GM12878 (cell line): ENCODE data around the gene KRT4. TPM values are rescaled to one million over a fixed set of nuclear protein-coding genes. Genes with fewer than 3 reads are reported as not detected.

Experiments used
- ATAC-seq: fragments of 200-7000 bp; cut with Tn5 transposase; 3 replicates; pipeline ENCODE4 v1.9.1; 2020; ENCODE audit warnings: mild to moderate bottlenecking, moderate library complexity
- BruUV-seq: library from RNA; stranded (reverse); fragments of 400-500 nt; replicated peaks from 2 replicates; lab custom pipeline; 2021; lab: Mats Ljungman, UMichigan
- CTCF ChIA-PET: fragments of 300-600 bp; sonication (Branson Sonifier 250); formaldehyde crosslinking; extraction: SDS; loops from one replicate; lab custom pipeline; 2021; ENCODE audit warnings: inconsistent platforms; lab: Yijun Ruan, JAX
- POLR2A ChIA-PET: fragments of 350-600 bp; formaldehyde crosslinking; extraction: SDS; loops from one replicate; lab custom pipeline; 2021; ENCODE audit warnings: inconsistent platforms; lab: Charles Lee
- RAD21 ChIA-PET: fragments of 300-600 bp; sonication (Branson Sonifier 250); formaldehyde crosslinking; loops from one replicate; lab custom pipeline; 2023; ENCODE audit warnings: antibody characterized with exemption; ENCODE audit not compliant: unreplicated experiment; lab: Charles Lee
- SMC1A ChIA-PET: fragments of 300-600 bp; sonication (Branson Sonifier 250); formaldehyde crosslinking; loops from one replicate; lab custom pipeline; 2023; ENCODE audit not compliant: unreplicated experiment, uncharacterized antibody; lab: Charles Lee
- DNase-seq: peaks from one replicate; pipeline ENCODE4 v3.0.0-alpha.2; 2011; ENCODE audit warnings: low read depth, low spot score
- FAIRE-seq: peaks from 3 replicates; lab custom pipeline; 2011; peaks lifted over from hg19 to GRCh38; lab: Jason Lieb, UNC
- H2AFZ ChIP-seq: 2 replicates; pipeline ENCODE4 v1.6.0; 2011; ENCODE audit warnings: low read depth, low read length, control low read depth; ENCODE audit not compliant: control insufficient read depth
- H3K27ac ChIP-seq: 2 replicates; pipeline ENCODE4 v1.5.1; 2011; ENCODE audit warnings: control low read depth; ENCODE audit not compliant: control insufficient read depth, insufficient read depth
- H3K27me3 ChIP-seq, 2 experiments: replicated peaks in 1 of 2; 2 replicates each; pipeline versions ENCODE4 v1.6.0 to v1.6.1; 2011; ENCODE audit warnings: low read length in 1 of 2; ENCODE audit not compliant: control insufficient read depth in 2 of 2, insufficient read depth in 2 of 2
- H3K36me3 ChIP-seq, 2 experiments: 2 replicates each; pipeline ENCODE4 v1.5.1; 2011; ENCODE audit warnings: low read length in 1 of 2; ENCODE audit not compliant: control insufficient read depth in 2 of 2, insufficient read depth in 2 of 2
- H3K4me1 ChIP-seq: 2 replicates; pipeline ENCODE4 v1.6.1; 2011; ENCODE audit warnings: mild to moderate bottlenecking, low read length, moderate library complexity, mixed read lengths; ENCODE audit not compliant: control insufficient read depth, insufficient read depth
- H3K4me2 ChIP-seq: 2 replicates; pipeline ENCODE4 v1.6.0; 2011; ENCODE audit warnings: control low read depth; ENCODE audit not compliant: control insufficient read depth, insufficient read depth
- H3K4me3 ChIP-seq: fragments of 200-600 bp; sonication (generic); 2 replicates; pipeline ENCODE4 v1.5.1; 2016
- H3K79me2 ChIP-seq: 2 replicates; pipeline ENCODE4 v1.6.0; 2011; ENCODE audit warnings: low read length; ENCODE audit not compliant: control insufficient read depth, insufficient read depth
- H3K9ac ChIP-seq: 2 replicates; pipeline ENCODE4 v1.8.0; 2011; ENCODE audit warnings: low read length, control low read depth, mixed read lengths; ENCODE audit not compliant: control insufficient read depth, insufficient read depth
- H3K9me3 ChIP-seq: replicated peaks from 3 replicates; pipeline ENCODE4 v1.5.1; 2011; ENCODE audit warnings: mild to moderate bottlenecking, low read length; ENCODE audit not compliant: control insufficient read depth, insufficient read depth
- H4K20me1 ChIP-seq: 2 replicates; pipeline ENCODE4 v1.6.0; 2011; ENCODE audit not compliant: control insufficient read depth, insufficient read depth
- BRCA1 ChIP-seq: IDR thresholded peaks from 2 replicates; pipeline ENCODE4 v1.6.1; 2011; ENCODE audit warnings: low read depth, low read length, improper control_type of control experiment
- CHD4 ChIP-seq: fragments of 200-600 bp; sonication (generic); IDR thresholded peaks from 2 replicates; pipeline ENCODE4 v1.6.1; 2016; ENCODE audit warnings: mild to moderate bottlenecking
- E2F8 ChIP-seq: fragments of 450-650 bp; IDR thresholded peaks from 2 replicates; pipeline ENCODE4 v1.6.1; 2018; ENCODE audit warnings: mild to moderate bottlenecking, low read depth, moderate library complexity; ENCODE audit not compliant: partially characterized antibody
- HCFC1 ChIP-seq: fragments of 150-350 bp; IDR thresholded peaks from 2 replicates; pipeline ENCODE4 v1.6.1; 2014; ENCODE audit warnings: low read length
- NBN ChIP-seq: fragments of 450-650 bp; IDR thresholded peaks from 2 replicates; pipeline ENCODE4 v1.6.1; 2016
- NR2C1 ChIP-seq: fragments of 450-650 bp; IDR thresholded peaks from 2 replicates; pipeline ENCODE4 v1.6.1; 2017; ENCODE audit warnings: antibody characterized with exemption, mild to moderate bottlenecking, moderate library complexity
- POU2F2 ChIP-seq: IDR thresholded peaks from 3 replicates; pipeline ENCODE4 v1.6.1; 2011; ENCODE audit warnings: low read depth, mild to moderate bottlenecking, low read length, borderline replicate concordance
- SIN3A ChIP-seq: IDR thresholded peaks from 2 replicates; pipeline ENCODE4 v1.6.1; 2012; ENCODE audit warnings: low read depth, low read length, improper control_type of control experiment
- SKIL ChIP-seq: fragments of 450-650 bp; IDR thresholded peaks from 2 replicates; pipeline ENCODE4 v1.6.1; 2017; ENCODE audit warnings: mild to moderate bottlenecking, low read depth, inconsistent platforms; ENCODE audit not compliant: poor library complexity, severe bottlenecking
- TBL1XR1 ChIP-seq: IDR thresholded peaks from 2 replicates; pipeline ENCODE4 v1.6.1; 2012; ENCODE audit warnings: low read depth, low read length, improper control_type of control experiment
- YY1 ChIP-seq: IDR thresholded peaks from 2 replicates; pipeline ENCODE4 v1.6.1; 2011; ENCODE audit warnings: low read depth, mild to moderate bottlenecking, low read length
- ZNF207 ChIP-seq: fragments of 450-650 bp; IDR thresholded peaks from 2 replicates; pipeline ENCODE4 v1.6.1; 2014; ENCODE audit warnings: antibody characterized with exemption, mild to moderate bottlenecking, borderline replicate concordance
- ZZZ3 ChIP-seq: IDR thresholded peaks from 2 replicates; pipeline ENCODE4 v1.6.1; 2011; ENCODE audit warnings: low read depth; ENCODE audit not compliant: control insufficient read depth, insufficient read length
- WGBS: methylation state at CpG from one replicate; pipeline ENCODE4 v1.1.6; 2016; ENCODE audit warnings: low lambda C conversion rate; ENCODE audit not compliant: insufficient replicate concordance, insufficient coverage; ENCODE audit errors: missing lambda C conversion rate; 5-methylcytosine and 5-hydroxymethylcytosine counted together
- in situ Hi-C: fragments of 300-500 bp; cut with MboI; formaldehyde crosslinking; loops from 9 replicates; pipeline ENCODE4 v1.14.3; 2018; ENCODE audit warnings: mixed read lengths
- intact Hi-C: fragments of 100-400 bp; cut with micrococcal nuclease; formaldehyde crosslinking; loops from one replicate; pipeline ENCODE4 v1.14.2; 2022; ENCODE audit not compliant: unreplicated experiment
- polyA plus RNA-seq, 11 experiments: library from polyadenylated mRNA; depleted of rRNA in 4 of 11; unstranded in 6 of 11; stranded (reverse) in 5 of 11; fragments of >200 nt; fragmentation: Nextera tagmentation in 4 of 11; fragmentation: Illumina TruSeq in 1 of 11; extraction: Ambion mirVana in 4 of 11; extraction: Trizol in 1 of 11; gene quantifications; 1 replicate in 1 of 11; 2 replicates in 10 of 11; pipeline versions ENCODE4 v1.2.1 to v1.2.3, GENCODE V29; 2011 to 2016; ENCODE audit warnings: inconsistent platforms in 2 of 11, missing spikeins in 2 of 11, low read depth in 1 of 11
- total RNA-seq, 4 experiments: library from RNA; depleted of rRNA in 3 of 4; stranded (reverse); fragments of >200 nt in 3 of 4; fragmentation: Illumina TruSeq in 1 of 4; extraction: Trizol in 1 of 4; gene quantifications; 2 replicates each; pipeline versions ENCODE4 v1.2.1 to v1.2.3, GENCODE V29; 2013 to 2021
- TF ChIP-seq, protein P1 (sequence below): fragments of 450-650 bp; IDR thresholded peaks from 2 replicates; pipeline ENCODE4 v1.6.1; 2016; ENCODE audit warnings: mild to moderate bottlenecking

KRT4 gene
- total and polyA plus RNA-seq, 10 of the 15 experiments (the other 5 are each of a cell fraction or from before 2014, with no cell fraction given) = not detected

DNA sequence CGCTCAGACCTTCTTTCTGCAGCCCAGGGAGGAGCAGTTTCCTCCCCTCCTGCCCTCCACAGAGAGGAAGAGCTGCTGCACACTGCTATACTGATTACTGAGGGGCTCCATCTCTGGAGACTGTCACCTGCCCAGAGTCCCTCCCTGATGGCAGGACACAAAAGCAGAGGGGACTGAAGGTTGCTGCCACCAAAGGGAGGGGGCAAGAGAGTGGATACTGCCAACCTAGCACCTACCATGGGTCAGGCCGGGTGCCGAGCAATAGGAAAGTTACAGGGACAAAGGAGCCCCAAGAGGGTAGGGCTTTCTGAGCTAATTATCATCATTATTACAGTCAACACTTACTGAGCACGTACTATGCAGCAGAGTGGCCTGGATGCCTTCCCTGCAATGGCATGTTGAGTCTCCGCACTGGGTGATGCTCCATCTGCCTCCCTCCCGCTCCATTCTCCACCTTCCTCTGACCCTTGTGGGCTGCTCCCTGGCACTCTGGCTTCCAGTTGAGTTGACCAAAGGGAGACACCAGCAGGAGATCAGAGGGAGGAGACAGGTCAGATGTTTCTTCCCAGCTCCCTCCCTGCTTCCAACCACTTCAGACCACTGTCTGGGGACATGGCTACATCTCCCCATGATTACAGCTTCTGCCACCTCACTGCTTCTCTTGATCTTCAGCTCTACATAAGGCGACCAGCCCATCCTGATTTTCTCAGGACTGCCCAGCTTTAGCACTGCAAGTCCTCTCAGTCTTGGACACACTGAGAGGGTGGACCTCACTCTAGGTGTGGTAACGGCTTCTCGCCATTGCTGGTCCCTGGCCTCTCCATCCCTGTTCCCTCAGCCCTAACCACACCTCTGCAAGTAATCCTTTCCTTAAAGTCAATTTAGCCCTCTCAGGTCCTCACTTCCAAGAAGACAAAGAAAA is 22.8 kb upstream of the KRT4 start:
- DNase-seq (no peak), ATAC-seq (no peak; the same call in 2 of the 3 replicates), FAIRE-seq (no peak)
- Histone ChIP-seq H3K79me2 (no peaks in the 10 kb centered on the region), H3K9me3 (no peaks in the 10 kb centered on the region), H3K27me3 (peaks cover 5 to 7% of the 10 kb centered on the region in 2 experiments; a peak in 3 of 4 replicates), H2AFZ (no peak overlapping the region), H4K20me1 (no peaks in the 10 kb centered on the region), H3K9ac (no peak overlapping the region), H3K4me3 (no peak overlapping the region), H3K36me3 (no peaks in the 10 kb centered on the region), H3K27ac (no peak overlapping the region), H3K4me2 (no peak overlapping the region), H3K4me1 (no peaks in the 10 kb centered on the region)
- intact Hi-C loops = no loop called here
- 30% methylated on average over 9 of the region's 9 CpGs for WGBS
- in situ Hi-C loops = no loop called here
- no TSS peak for BruUV-seq
- CTCF ChIA-PET = interaction anchor here (1.4 kb wide), 1 partner anchor 29 kb away, joined by 4 read pairs; no protein-coding TSS in a partner anchor
- RAD21 ChIA-PET = no interaction called here
- SMC1A ChIA-PET = no interaction called here
- TF ChIP-seq ZNF207 (no peak), YY1 (no peak), HCFC1 (no peak), TBL1XR1 (no peak), SIN3A (no peak), SKIL (no peak), BRCA1 (no peak), CHD4 (no peak), ZZZ3 (no peak), NR2C1 (no peak), POU2F2 (no peak), NBN (no peak), E2F8 (no peak)
- TF ChIP-seq, protein P1, sequence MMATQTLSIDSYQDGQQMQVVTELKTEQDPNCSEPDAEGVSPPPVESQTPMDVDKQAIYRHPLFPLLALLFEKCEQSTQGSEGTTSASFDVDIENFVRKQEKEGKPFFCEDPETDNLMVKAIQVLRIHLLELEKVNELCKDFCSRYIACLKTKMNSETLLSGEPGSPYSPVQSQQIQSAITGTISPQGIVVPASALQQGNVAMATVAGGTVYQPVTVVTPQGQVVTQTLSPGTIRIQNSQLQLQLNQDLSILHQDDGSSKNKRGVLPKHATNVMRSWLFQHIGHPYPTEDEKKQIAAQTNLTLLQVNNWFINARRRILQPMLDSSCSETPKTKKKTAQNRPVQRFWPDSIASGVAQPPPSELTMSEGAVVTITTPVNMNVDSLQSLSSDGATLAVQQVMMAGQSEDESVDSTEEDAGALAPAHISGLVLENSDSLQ = no peak
- POLR2A ChIA-PET = no interaction called here
